Measurements from ENCODE around the gene VANGL1.

Gene VANGL1

GRCh38 chr1:115705085-115705951 lies 63.5 kb downstream of the VANGL1 start:
- no peak for DNase-seq (ENCODE audit: low read depth)

GRCh38 chr1:115705963-115706362 lies 64.2 kb downstream of the VANGL1 start:
- no peak for DNase-seq (ENCODE audit: low read depth)

- no peak for DNase-seq (ENCODE audit: low read depth)
These were observed 65.0 kb downstream of the VANGL1 start for GRCh38 chr1:115706587-115707425.

- no peak for DNase-seq (ENCODE audit: low read depth)
These were observed 69.3 kb downstream of the VANGL1 start for GRCh38 chr1:115710859-115711624.

GRCh38 chr1:115712911-115713609 lies 71.3 kb downstream of the VANGL1 start:
- DNase-seq (ENCODE audit: low read depth), result no peak

GRCh38 chr1:115713906-115714305 lies 72.1 kb downstream of the VANGL1 start:
- no peak for DNase-seq (ENCODE audit: low read depth)

GRCh38 chr1:115714572-115715141 lies 72.9 kb downstream of the VANGL1 start:
- no peak for DNase-seq (ENCODE audit: low read depth)

GRCh38 chr1:115717541-115717940 lies 75.8 kb downstream of the VANGL1 start:
- no peak for DNase-seq (ENCODE audit: low read depth)

GRCh38 chr1:115718011-115718754 lies 76.4 kb downstream of the VANGL1 start:
- DNase-seq (ENCODE audit: low read depth), result no peak

- no peak for DNase-seq (ENCODE audit: low read depth)
These were observed 77.5 kb downstream of the VANGL1 start for GRCh38 chr1:115719285-115719684.

GRCh38 chr1:115722221-115722620 lies 80.5 kb downstream of the VANGL1 start:
- no peak for DNase-seq (ENCODE audit: low read depth)

- no peak for DNase-seq (ENCODE audit: low read depth)
These were observed 82.0 kb downstream of the VANGL1 start for GRCh38 chr1:115723756-115724155.

GRCh38 chr1:115725600-115725999 lies 83.8 kb downstream of the VANGL1 start:
- DNase-seq (ENCODE audit: low read depth), result no peak

- no peak for DNase-seq (ENCODE audit: low read depth)
These were observed 84.4 kb downstream of the VANGL1 start for GRCh38 chr1:115726161-115726560.

GRCh38 chr1:115726570-115726969 lies 84.8 kb downstream of the VANGL1 start:
- no peak for DNase-seq (ENCODE audit: low read depth)

GRCh38 chr1:115727706-115728249 lies 86.0 kb downstream of the VANGL1 start:
- DNase-seq (ENCODE audit: low read depth), result no peak

GRCh38 chr1:115728341-115728740 lies 86.6 kb downstream of the VANGL1 start:
- DNase-seq (ENCODE audit: low read depth), result no peak

- no peak for DNase-seq (ENCODE audit: low read depth)
These were observed 88.0 kb downstream of the VANGL1 start for GRCh38 chr1:115729756-115730155.

GRCh38 chr1:115732316-115732715 lies 90.5 kb downstream of the VANGL1 start:
- no peak for DNase-seq (ENCODE audit: low read depth)

GRCh38 chr1:115740811-115741210 lies 99.0 kb downstream of the VANGL1 start:
- no peak for DNase-seq (ENCODE audit: low read depth)
